Heart right ventricle (tissue), 16 donors: Measurements from ENCODE around the gene ALDH1A2. TPM values are rescaled to one million over a fixed set of nuclear protein-coding genes. Genes with fewer than 3 reads are reported as not detected.
A peak's percentile ranks its signal among the peaks of the same experiment; 100 is the strongest.

Source experiments
- ATAC-seq, 8 donors: fragments of 200-7000 bp; cut with Tn5 transposase; one replicate each; pipeline ENCODE4 v1.9.1; 2020; ENCODE audit warnings: mild to moderate bottlenecking in 8 of 8, moderate library complexity in 8 of 8, moderate number of reproducible peaks in 1 of 8
- DNase-seq, 2 donors: peaks; one replicate each; pipeline ENCODE4 v3.0.0-alpha.2; 2020
- H3K27ac ChIP-seq, 10 donors: fragments of 200-600 bp; sonication (generic) in 2 of 10; one replicate each; pipeline versions ENCODE4 v1.5.0 to v1.8.0; 2020 to 2022; ENCODE audit warnings: mild to moderate bottlenecking in 3 of 10
- H3K27me3 ChIP-seq, 7 donors: fragments of 200-600 bp; one replicate each; pipeline ENCODE4 v1.8.0; 2021 to 2022; ENCODE audit warnings: mild to moderate bottlenecking in 2 of 7
- H3K36me3 ChIP-seq, 9 donors: fragments of 200-600 bp; sonication (generic) in 1 of 9; one replicate each; pipeline versions ENCODE4 v1.5.0 to v1.8.0; 2020 to 2022; ENCODE audit warnings: mild to moderate bottlenecking in 2 of 9
- H3K4me1 ChIP-seq, 9 donors: fragments of 200-600 bp; sonication (generic) in 1 of 9; one replicate each; pipeline versions ENCODE4 v1.5.0 to v1.8.0; 2020 to 2022; ENCODE audit warnings: mild to moderate bottlenecking in 4 of 9
- H3K4me3 ChIP-seq, 10 donors: fragments of 200-600 bp; sonication (generic) in 2 of 10; one replicate each; pipeline versions ENCODE4 v1.5.0 to v1.8.0; 2020 to 2022; ENCODE audit warnings: mild to moderate bottlenecking in 7 of 10, moderate library complexity in 2 of 10
- H3K9me3 ChIP-seq, 11 donors: fragments of 200-600 bp in 10 of 11; sonication (generic) in 2 of 11; one replicate each; pipeline versions ENCODE4 v1.5.0 to v1.8.0; 2013 to 2022; ENCODE audit warnings: mild to moderate bottlenecking in 2 of 11, control low read depth in 1 of 11, moderate library complexity in 1 of 11
- WGBS, 2 donors: extraction: QIAGEN DNeasy Blood & Tissue Kit; methylation state at CpG; one replicate each; pipeline ENCODE4 v1.1.7; 2013; ENCODE audit warnings: inconsistent platforms in 1 of 2; 5-methylcytosine and 5-hydroxymethylcytosine counted together
- intact Hi-C, 10 donors: fragments of 100-400 bp; cut with DNase I; formaldehyde crosslinking; loops; one replicate each; pipeline versions ENCODE4 v1.11.1 to v1.14.2; 2022
- polyA plus RNA-seq, 2 donors: library from polyadenylated mRNA; stranded (reverse); fragments of 200-250 nt; gene quantifications; one replicate each; pipeline ENCODE4 v1.2.3, GENCODE V29; 2013
- total RNA-seq, 10 donors: library from RNA; stranded (reverse); fragmentation: NEBNext Ultra II Directional in 3 of 10; extraction: Animal tissue kit (Norgen Biotek cat#: 25700) in 3 of 10; gene quantifications; one replicate each; pipeline versions ENCODE4 v1.2.1 to v1.2.4, GENCODE V29; 2021 to 2023
- TF ChIP-seq, protein P1 (sequence below), 9 donors: fragments of 200-600 bp; sonication (generic) in 2 of 9; IDR thresholded peaks; one replicate each; pipeline versions ENCODE4 v1.5.0 to v1.8.0; 2021 to 2022; ENCODE audit warnings: antibody characterized with exemption in 9 of 9, mild to moderate bottlenecking in 5 of 9, moderate library complexity in 1 of 9
- donor health status: Arrhythmogenic right ventricular cardiomyopathy.
- donor health status: ischemic (EF 13 %, LVEDD 7.1; RV severe dilation, severe dysfunction).
- donor health status: healthy with polysubstance abuse.
- donor health status: DM: no; HTN: yes; CAD: no.
- donor health status: DM: no; HTN: no; CAD: no.
- donor health status: ischemic (EF 25% LVEDD 6.9; RV normal size, moderate dysfunction).
- donor health status: ischemic (EF 25% LVEDD 5.7; RV mildly dilated, moderate dysfunction).
- donor health status: healthy.
- donor health status: DM: yes; HTN: yes; CAD: no.
- donor health status: Ischemic cardiomyopathy.
- donor health status: ischemic (EF 35%, LVEDD 5.7; RV mildly dilated, moderate dysfunction).
- donor health status: nonischemic (EF 11% LVEDD 7.7; RV severe dilation, severe dysfunction).
- donor health status: DM: yes; HTN: yes; CAD: no.
- donor health status: PGD.
- donor health status: ischemic (EF 29% LVEDD 5.4; RV normal size, mild dysfunction).
- donor health status: nonischemic (EF 23%, LVEDD 6.1; RV moderate dilation, normal function).

The ALDH1A2 gene
- total and polyA plus RNA-seq, 12 donors, result 2.3 to 21.0 (median 9.8) TPM

DNA sequence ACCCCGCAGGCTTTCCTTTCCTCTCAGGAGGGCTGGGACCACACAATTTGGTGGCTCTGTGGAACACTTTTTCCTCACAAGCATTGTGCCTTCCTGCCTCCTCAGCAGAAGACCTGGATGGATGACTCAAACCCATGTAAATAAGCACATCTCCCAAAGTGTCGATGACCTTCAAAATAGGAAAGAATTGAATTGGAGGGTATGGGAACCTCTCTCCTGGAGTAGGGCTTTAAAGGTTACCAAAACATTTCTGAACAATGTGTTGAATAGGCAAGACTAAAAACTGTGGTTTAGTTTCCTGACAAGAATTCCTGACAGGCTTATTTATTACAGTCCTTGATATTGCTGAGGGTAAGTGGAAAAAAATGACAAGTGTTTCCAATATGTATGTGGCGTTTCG is 118.2 kb downstream of the ALDH1A2 start:
- intact Hi-C loops, result no loop called here
- no peak for DNase-seq
- TF ChIP-seq, protein P1, sequence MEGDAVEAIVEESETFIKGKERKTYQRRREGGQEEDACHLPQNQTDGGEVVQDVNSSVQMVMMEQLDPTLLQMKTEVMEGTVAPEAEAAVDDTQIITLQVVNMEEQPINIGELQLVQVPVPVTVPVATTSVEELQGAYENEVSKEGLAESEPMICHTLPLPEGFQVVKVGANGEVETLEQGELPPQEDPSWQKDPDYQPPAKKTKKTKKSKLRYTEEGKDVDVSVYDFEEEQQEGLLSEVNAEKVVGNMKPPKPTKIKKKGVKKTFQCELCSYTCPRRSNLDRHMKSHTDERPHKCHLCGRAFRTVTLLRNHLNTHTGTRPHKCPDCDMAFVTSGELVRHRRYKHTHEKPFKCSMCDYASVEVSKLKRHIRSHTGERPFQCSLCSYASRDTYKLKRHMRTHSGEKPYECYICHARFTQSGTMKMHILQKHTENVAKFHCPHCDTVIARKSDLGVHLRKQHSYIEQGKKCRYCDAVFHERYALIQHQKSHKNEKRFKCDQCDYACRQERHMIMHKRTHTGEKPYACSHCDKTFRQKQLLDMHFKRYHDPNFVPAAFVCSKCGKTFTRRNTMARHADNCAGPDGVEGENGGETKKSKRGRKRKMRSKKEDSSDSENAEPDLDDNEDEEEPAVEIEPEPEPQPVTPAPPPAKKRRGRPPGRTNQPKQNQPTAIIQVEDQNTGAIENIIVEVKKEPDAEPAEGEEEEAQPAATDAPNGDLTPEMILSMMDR (IDR thresholded peaks at IDR 0.05), result no peak
- 79 to 81% methylated on average over 4 of the region's 4 CpGs for WGBS, 2 donors
- H3K36me3 ChIP-seq, result no peaks in the 10 kb centered on the region
- peaks cover 0 to 8% (median 0%) of the 10 kb centered on the region in 9 donors for H3K4me1 ChIP-seq
- H3K27me3 ChIP-seq, result peaks cover 0 to 4% (median 0%) of the 10 kb centered on the region in 7 donors
- no peak overlapping the region for H3K27ac ChIP-seq
- ATAC-seq, result peak in 2 of 8 donors; percentile 36 to 48
- H3K9me3 ChIP-seq, result no peaks in the 10 kb centered on the region
- H3K4me3 ChIP-seq, result no peak overlapping the region

- Histone ChIP-seq H3K36me3 (no peaks in the 10 kb centered on the region), H3K4me3 (no peak overlapping the region), H3K4me1 (peaks cover 0 to 8% (median 0%) of the 10 kb centered on the region in 9 donors), H3K27ac (no peak overlapping the region), H3K27me3 (peaks cover 0 to 4% (median 0%) of the 10 kb centered on the region in 7 donors), H3K9me3 (no peaks in the 10 kb centered on the region)
- no peak for ATAC-seq
- intact Hi-C loops, result no loop called here
- TF ChIP-seq, protein P1 (IDR thresholded peaks at IDR 0.05), result no peak
- DNase-seq, result no peak
- WGBS, 2 donors, result 96 to 98% methylated on average over 3 of the region's 3 CpGs
Observed at GRCh38 chr15:57946491-57947048, 118.9 kb downstream of the ALDH1A2 start.

DNA sequence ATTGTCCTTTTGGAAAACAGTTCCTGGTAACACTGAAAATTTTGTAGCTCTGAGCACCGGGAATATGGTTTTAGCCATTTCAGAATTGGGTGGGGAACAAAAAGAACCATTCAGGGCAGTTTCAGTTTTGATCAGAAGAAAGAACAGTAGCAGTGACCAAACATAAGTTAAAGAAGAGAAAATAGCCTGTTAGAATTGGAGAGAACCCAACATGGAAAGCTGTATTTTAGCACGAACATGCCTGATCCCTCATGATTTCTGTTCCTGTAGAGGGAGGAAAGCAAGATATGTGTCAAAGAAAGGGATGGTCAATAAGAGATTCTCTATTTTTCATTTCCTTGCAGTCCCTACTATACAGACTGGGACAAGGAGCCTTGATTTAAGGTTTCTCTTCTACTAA is 119.9 kb downstream of the ALDH1A2 start:
- TF ChIP-seq, protein P1 (IDR thresholded peaks at IDR 0.05), result no peak
- no peaks in the 10 kb centered on the region for H3K36me3 ChIP-seq

DNA sequence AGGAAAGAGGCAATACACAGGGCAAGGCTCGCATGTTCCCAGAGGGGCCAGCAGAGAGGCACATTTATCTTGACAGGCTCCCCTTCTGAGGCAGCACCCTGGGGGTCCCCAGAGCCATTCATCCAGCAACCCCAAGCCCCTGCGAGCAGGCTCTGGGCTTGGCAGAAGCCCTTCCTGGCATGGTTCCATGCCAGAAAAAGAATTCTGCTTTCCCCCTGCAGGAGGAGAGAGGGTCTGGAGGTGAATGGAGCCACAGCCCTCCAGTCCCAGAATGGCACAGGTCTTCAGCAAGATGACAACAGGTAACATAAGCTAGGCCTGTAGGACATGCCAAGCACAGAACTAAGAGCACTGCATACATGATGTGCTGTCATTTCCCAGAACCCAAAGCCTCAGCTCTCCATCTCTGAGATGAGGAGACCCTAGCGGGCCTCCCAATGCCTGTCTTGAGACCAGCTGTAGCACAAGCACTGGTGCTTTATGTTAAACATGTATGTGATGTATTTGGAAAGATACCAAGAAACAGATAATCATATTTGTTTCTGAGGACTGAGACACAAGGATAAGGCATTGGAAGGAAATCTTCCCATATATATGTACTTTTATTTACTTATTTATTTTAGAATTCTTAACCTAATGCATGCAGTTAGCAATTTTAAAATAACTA is 121.6 kb downstream of the ALDH1A2 start:
- Histone ChIP-seq H3K4me3 (no peak overlapping the region), H3K9me3 (no peaks in the 10 kb centered on the region), H3K36me3 (no peaks in the 10 kb centered on the region), H3K27ac (no peak overlapping the region), H3K4me1 (peaks cover 0 to 8% (median 0%) of the 10 kb centered on the region in 9 donors), H3K27me3 (peaks cover 0 to 8% (median 3%) of the 10 kb centered on the region in 7 donors)
- ATAC-seq (no peak), DNase-seq (no peak)
- intact Hi-C loops, result no loop called here
- TF ChIP-seq, protein P1 (IDR thresholded peaks at IDR 0.05), result no peak
- 86 to 91% methylated on average over 3 of the region's 3 CpGs for WGBS, 2 donors

More for the DNA sequence above, 119.9 kb downstream of the ALDH1A2 start:
- H3K27me3 ChIP-seq, result peaks cover 0 to 4% (median 0%) of the 10 kb centered on the region in 7 donors
- no peak overlapping the region for H3K27ac ChIP-seq
- intact Hi-C loops, result no loop called here
- peaks cover 0 to 8% (median 0%) of the 10 kb centered on the region in 9 donors for H3K4me1 ChIP-seq
- DNase-seq (no peak), ATAC-seq (no peak)
- WGBS, 2 donors, result 75 to 81% methylated on average over 2 of the region's 2 CpGs
- no peaks in the 10 kb centered on the region for H3K9me3 ChIP-seq
- H3K4me3 ChIP-seq, result no peak overlapping the region
